Measurements from ENCODE around the gene SLC44A3. TPM values are rescaled to one million over a fixed set of nuclear protein-coding genes. Genes with fewer than 3 reads are reported as not detected.
A peak's percentile ranks its signal among the peaks of the same experiment; 100 is the strongest.

SLC44A3 gene
- total and polyA plus RNA-seq, 2 of the 13 experiments (the other 11 are each of a cell fraction or from before 2014, with no cell fraction given): 6.8 to 14.1 TPM

GRCh38 chr1:94919241-94920030, 99.3 kb downstream of the SLC44A3 start:
- ChIA-PET CTCF (ENCODE audit: low intra/inter-chr PET ratio, low total read pairs) (interaction anchor here (1.2 kb wide), 1 partner anchor 123 kb away, joined by 3 read pairs; no protein-coding TSS in a partner anchor), POLR2A (no interaction called here)
- Histone ChIP-seq H2AFZ (ENCODE audit: low read length) (no peak overlapping the region), H3K27ac (ENCODE audit: extremely low read length, insufficient read depth, low read length) (peak overlapping the region; percentile 42), H4K20me1 (ENCODE audit: insufficient read depth, low read length) (peaks cover 73% of the 10 kb centered on the region), H3K4me1 (ENCODE audit: insufficient read depth, low read length) (peaks cover 63% of the 10 kb centered on the region), H3K36me3 (replicated peaks in 1 of 2; ENCODE audit: control insufficient read depth in 1 of 2, insufficient read depth in 2 of 2, low read length in 2 of 2) (peaks cover 0 to 11% of the 10 kb centered on the region in 2 experiments; a peak in 2 of 5 replicates), H3K9ac (ENCODE audit: insufficient read depth, low read depth, low read length) (no peak overlapping the region), H3K9me3 (ENCODE audit: low read length) (no peaks in the 10 kb centered on the region), H3K4me3 (replicated peaks in 1 of 3; ENCODE audit: insufficient read depth in 1 of 3, low read depth in 2 of 3, low read length in 3 of 3) (no peak overlapping the region), H3K4me2 (ENCODE audit: low read depth, low read length) (peak overlapping the region; percentile 13; the same call in 1 of the 2 replicates), H3K27me3 (ENCODE audit: control insufficient read depth in 1 of 2, insufficient read depth in 2 of 2, low read length in 2 of 2) (no peaks in the 10 kb centered on the region), H3K79me2 (ENCODE audit: insufficient read depth, low read length) (peaks cover 99% of the 10 kb centered on the region)
- no peak for TF ChIP-seq ZNF180 (CRISPR knock-in tag; IDR thresholded peaks at IDR 0.05; ENCODE audit: borderline replicate concordance, low read depth)
- TF ChIP-seq CENPX (CRISPR knock-in tag; IDR thresholded peaks at IDR 0.05): no peak
- TF ChIP-seq ZNF354B (CRISPR knock-in tag; IDR thresholded peaks at IDR 0.05): no peak
- TF ChIP-seq GLI4 (CRISPR knock-in tag; IDR thresholded peaks at IDR 0.05; ENCODE audit: borderline replicate concordance): no peak
- TF ChIP-seq E2F1 (CRISPR knock-in tag; IDR thresholded peaks at IDR 0.05): no peak
- no peak for TF ChIP-seq ZKSCAN8 (CRISPR knock-in tag; IDR thresholded peaks at IDR 0.05; ENCODE audit: borderline replicate concordance)
- TF ChIP-seq ZMYM4 (CRISPR knock-in tag; IDR thresholded peaks at IDR 0.05): no peak
- no peak for TF ChIP-seq ZNF607 (CRISPR knock-in tag; IDR thresholded peaks at IDR 0.05; ENCODE audit: borderline replicate concordance)
- no peak for TF ChIP-seq RARG (CRISPR knock-in tag; IDR thresholded peaks at IDR 0.05; ENCODE audit: low read depth)
- no peak for TF ChIP-seq KDM5B (CRISPR knock-in tag; IDR thresholded peaks at IDR 0.05; ENCODE audit: borderline replicate concordance)
- no peak for TF ChIP-seq KLF16 (CRISPR knock-in tag; IDR thresholded peaks at IDR 0.05)
- TF ChIP-seq RBAK (CRISPR knock-in tag; IDR thresholded peaks at IDR 0.05): no peak
- TF ChIP-seq, protein P1, sequence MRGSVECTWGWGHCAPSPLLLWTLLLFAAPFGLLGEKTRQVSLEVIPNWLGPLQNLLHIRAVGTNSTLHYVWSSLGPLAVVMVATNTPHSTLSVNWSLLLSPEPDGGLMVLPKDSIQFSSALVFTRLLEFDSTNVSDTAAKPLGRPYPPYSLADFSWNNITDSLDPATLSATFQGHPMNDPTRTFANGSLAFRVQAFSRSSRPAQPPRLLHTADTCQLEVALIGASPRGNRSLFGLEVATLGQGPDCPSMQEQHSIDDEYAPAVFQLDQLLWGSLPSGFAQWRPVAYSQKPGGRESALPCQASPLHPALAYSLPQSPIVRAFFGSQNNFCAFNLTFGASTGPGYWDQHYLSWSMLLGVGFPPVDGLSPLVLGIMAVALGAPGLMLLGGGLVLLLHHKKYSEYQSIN (CRISPR knock-in tag; IDR thresholded peaks at IDR 0.05; ENCODE audit: borderline replicate concordance): no peak
- TF ChIP-seq MZF1 (CRISPR knock-in tag; IDR thresholded peaks at IDR 0.05; ENCODE audit: borderline replicate concordance): no peak
- intact Hi-C loops (cut with micrococcal nuclease; ENCODE audit: unreplicated experiment) (no loop called here), in situ Hi-C loops (cut with HindIII; ENCODE audit: extremely low pct_ligation_motif_present, low pct_unique_long_range_greater_than_20kb) (loop anchor here (5.0 kb wide), 1 partner anchor 123 kb away; no protein-coding TSS in a partner anchor)
- no TSS peak for BruUV-seq (replicated peaks)
- DNase-seq (ENCODE audit: low spot score) (no peak), FAIRE-seq (no peak), ATAC-seq (peak; percentile 26)
- 93% methylated on average over 4 of the region's 4 CpGs for WGBS (ENCODE audit: low lambda C conversion rate)

All from HepG2 (cell line).